ENCODE results near the gene CENPV.
"Not testable (repeated sequence)": the region's sequence is repeated elsewhere in the genome, so short reads cannot be mapped to it uniquely, and the experiment has no call there.

Gene CENPV

GRCh38 chr17:16300554-16300953, 52.7 kb downstream of the CENPV start:
- Histone ChIP-seq H3K4me3 (ENCODE audit: low read depth, low read length) (no peak overlapping the region), H3K27ac (no peak overlapping the region), H3K4me1 (peaks cover 5% of the 10 kb centered on the region), H3K9ac (no peak overlapping the region), H3K79me2 (no peaks in the 10 kb centered on the region), H3K4me2 (ENCODE audit: low read length) (no peak overlapping the region), H3K36me3 (ENCODE audit: control insufficient read depth, insufficient read depth, low read length) (no peaks in the 10 kb centered on the region), H2AFZ (no peak overlapping the region), H3K9me3 (ENCODE audit: control insufficient read depth, low read length) (no peaks in the 10 kb centered on the region), H3K27me3 (ENCODE audit: control insufficient read depth, insufficient read depth, low read length) (no peaks in the 10 kb centered on the region)
- TF ChIP-seq CTCF (IDR thresholded peaks at IDR 0.05), result no peak

GRCh38 chr17:16298140-16298662, 55.1 kb downstream of the CENPV start:
- peaks cover 5% of the 10 kb centered on the region for H3K4me1 ChIP-seq
- H3K4me2 ChIP-seq (ENCODE audit: low read length), result no peak overlapping the region
- no peaks in the 10 kb centered on the region for H3K27me3 ChIP-seq (ENCODE audit: control insufficient read depth, insufficient read depth, low read length)
- no peak overlapping the region for H3K27ac ChIP-seq
- H3K79me2 ChIP-seq, result no peaks in the 10 kb centered on the region
- TF ChIP-seq CTCF (IDR thresholded peaks at IDR 0.05), result no peak
- no peaks in the 10 kb centered on the region for H3K36me3 ChIP-seq (ENCODE audit: control insufficient read depth, insufficient read depth, low read length)
- H3K9me3 ChIP-seq (ENCODE audit: control insufficient read depth, low read length), result no peaks in the 10 kb centered on the region
- H3K4me3 ChIP-seq (ENCODE audit: low read depth, low read length), result no peak overlapping the region
- H2AFZ ChIP-seq, result no peak overlapping the region
- no peak overlapping the region for H3K9ac ChIP-seq

- no peak for TF ChIP-seq CTCF (IDR thresholded peaks at IDR 0.05)
- Histone ChIP-seq H2AFZ (no peak overlapping the region), H3K36me3 (ENCODE audit: control insufficient read depth, insufficient read depth, low read length) (no peaks in the 10 kb centered on the region), H3K4me2 (ENCODE audit: low read length) (no peak overlapping the region), H3K4me1 (peaks cover 5% of the 10 kb centered on the region), H3K27me3 (ENCODE audit: control insufficient read depth, insufficient read depth, low read length) (no peaks in the 10 kb centered on the region), H3K27ac (no peak overlapping the region), H3K79me2 (no peaks in the 10 kb centered on the region), H3K9me3 (ENCODE audit: control insufficient read depth, low read length) (no peaks in the 10 kb centered on the region), H3K4me3 (ENCODE audit: low read depth, low read length) (no peak overlapping the region), H3K9ac (no peak overlapping the region)
Observed at GRCh38 chr17:16297367-16298139, 55.7 kb downstream of the CENPV start.

- H3K27ac ChIP-seq, result not testable (repeated sequence)
Observed at GRCh38 chr17:16296072-16296471, 57.2 kb downstream of the CENPV start.

GRCh38 chr17:16294560-16294959, 58.7 kb downstream of the CENPV start:
- Histone ChIP-seq H3K4me1 (peaks cover 5% of the 10 kb centered on the region), H3K79me2 (no peaks in the 10 kb centered on the region), H2AFZ (no peak overlapping the region), H3K27ac (no peak overlapping the region), H3K9ac (no peak overlapping the region), H3K9me3 (ENCODE audit: control insufficient read depth, low read length) (no peaks in the 10 kb centered on the region), H3K27me3 (ENCODE audit: control insufficient read depth, insufficient read depth, low read length) (no peaks in the 10 kb centered on the region), H3K36me3 (ENCODE audit: control insufficient read depth, insufficient read depth, low read length) (no peaks in the 10 kb centered on the region), H3K4me2 (ENCODE audit: low read length) (no peak overlapping the region), H3K4me3 (ENCODE audit: low read depth, low read length) (no peak overlapping the region)
- no peak for TF ChIP-seq CTCF (IDR thresholded peaks at IDR 0.05)

More at GRCh38 chr17:16296072-16296471, 57.2 kb downstream of the CENPV start:
- H3K4me2 ChIP-seq (ENCODE audit: low read length); H3K79me2 ChIP-seq; H3K27me3 ChIP-seq (ENCODE audit: control insufficient read depth, insufficient read depth, low read length); H3K36me3 ChIP-seq (ENCODE audit: control insufficient read depth, insufficient read depth, low read length); H3K9me3 ChIP-seq (ENCODE audit: control insufficient read depth, low read length); H3K4me3 ChIP-seq (ENCODE audit: low read depth, low read length); H2AFZ ChIP-seq; H3K4me1 ChIP-seq; H3K9ac ChIP-seq: not testable (repeated sequence)
